ENCODE data around the gene WNT8B. TPM values are rescaled to one million over a fixed set of nuclear protein-coding genes. Genes with fewer than 3 reads are reported as not detected.

The WNT8B gene
- total RNA-seq, 4 donors from 2014 or later = not detected

- no peaks in the 10 kb centered on the region for H3K27me3 ChIP-seq
- no peaks in the 10 kb centered on the region for H3K9me3 ChIP-seq
- no peaks in the 10 kb centered on the region for H3K4me1 ChIP-seq
- TF ChIP-seq POLR2A (IDR thresholded peaks at IDR 0.05) (no peak), CTCF (IDR thresholded peaks at IDR 0.05) (no peak)
- no peak overlapping the region for H3K27ac ChIP-seq
- peaks cover 7 to 92% (median 15%) of the 10 kb centered on the region in 3 donors for H3K36me3 ChIP-seq
- WGBS, 2 donors = 92 to 100% methylated on average over 1 of the region's 1 CpG
- intact Hi-C loops (cut with DNase I) = no loop called here
- no peak for DNase-seq
- H3K4me3 ChIP-seq = no peak overlapping the region
These were observed 40.2 kb downstream of the WNT8B start for GRCh38 chr10:100502926-100503494.

GRCh38 chr10:100504096-100504495, 41.3 kb downstream of the WNT8B start:
- Histone ChIP-seq H3K27ac (no peak overlapping the region), H3K9me3 (no peaks in the 10 kb centered on the region), H3K27me3 (no peaks in the 10 kb centered on the region), H3K4me1 (no peaks in the 10 kb centered on the region), H3K4me3 (no peak overlapping the region), H3K36me3 (peaks cover 7 to 91% (median 15%) of the 10 kb centered on the region in 3 donors)
- TF ChIP-seq POLR2A (IDR thresholded peaks at IDR 0.05) (no peak), CTCF (IDR thresholded peaks at IDR 0.05) (no peak)
- 82 to 84% methylated on average over 5 of the region's 5 CpGs for WGBS, 2 donors
- intact Hi-C loops (cut with DNase I) = no loop called here
- DNase-seq = no peak

GRCh38 chr10:100505164-100505563, 42.4 kb downstream of the WNT8B start:
- WGBS, 2 donors = 81 to 95% methylated on average over 2 of the region's 2 CpGs
- intact Hi-C loops (cut with DNase I) = no loop called here
- peaks cover 7 to 85% (median 15%) of the 10 kb centered on the region in 3 donors for H3K36me3 ChIP-seq
- H3K27ac ChIP-seq = no peak overlapping the region
- no peak for TF ChIP-seq CTCF (IDR thresholded peaks at IDR 0.05)
- H3K4me1 ChIP-seq = peaks cover 0 to 9% (median 0%) of the 10 kb centered on the region in 3 donors
- no peak for DNase-seq
- H3K9me3 ChIP-seq = no peaks in the 10 kb centered on the region
- H3K4me3 ChIP-seq = no peak overlapping the region
- no peaks in the 10 kb centered on the region for H3K27me3 ChIP-seq

- Histone ChIP-seq H3K27me3 (no peaks in the 10 kb centered on the region), H3K4me3 (no peak overlapping the region), H3K4me1 (peaks cover 0 to 15% (median 0%) of the 10 kb centered on the region in 3 donors), H3K9me3 (no peaks in the 10 kb centered on the region), H3K36me3 (peaks cover 7 to 85% (median 8%) of the 10 kb centered on the region in 3 donors), H3K27ac (no peak overlapping the region)
- TF ChIP-seq POLR2A (IDR thresholded peaks at IDR 0.05) (no peak), CTCF (IDR thresholded peaks at IDR 0.05) (no peak)
- intact Hi-C loops (cut with DNase I) = no loop called here
- 95 to 96% methylated on average over 4 of the region's 5 CpGs for WGBS, 2 donors
- no peak for DNase-seq
These were observed 44.0 kb downstream of the WNT8B start for GRCh38 chr10:100506596-100507356.

- Histone ChIP-seq H3K9me3 (no peaks in the 10 kb centered on the region), H3K27ac (no peak overlapping the region), H3K4me1 (peaks cover 0 to 15% (median 0%) of the 10 kb centered on the region in 3 donors), H3K27me3 (no peaks in the 10 kb centered on the region), H3K4me3 (no peak overlapping the region), H3K36me3 (peaks cover 7 to 83% (median 8%) of the 10 kb centered on the region in 3 donors)
- no peak for TF ChIP-seq POLR2A (IDR thresholded peaks at IDR 0.05)
- TF ChIP-seq CTCF (IDR thresholded peaks at IDR 0.05) = no peak
- 90% methylated on average over 5 of the region's 5 CpGs; no CpG with 5 or more reads in 1 of the 2 donors for WGBS, 2 donors
- intact Hi-C loops (cut with DNase I) = no loop called here
- DNase-seq = no peak
These were observed 44.5 kb downstream of the WNT8B start for GRCh38 chr10:100507357-100507732.

All from esophagus squamous epithelium (tissue), 5 donors.